HG02623 (cell line): ENCODE data around the gene TMEM270.
A peak's percentile ranks its signal among the peaks of the same experiment; 100 is the strongest.
"Not testable (repeated sequence)": the region's sequence is repeated elsewhere in the genome, so short reads cannot be mapped to it uniquely, and the experiment has no call there.

Experiments used
- ATAC-seq: cut with Tn5 transposase; IDR thresholded peaks from one replicate; pipeline ENCODE4 v1.9.1; 2021; ENCODE audit warnings: moderate library complexity; ENCODE audit not compliant: unreplicated experiment

TMEM270 gene, protein sequence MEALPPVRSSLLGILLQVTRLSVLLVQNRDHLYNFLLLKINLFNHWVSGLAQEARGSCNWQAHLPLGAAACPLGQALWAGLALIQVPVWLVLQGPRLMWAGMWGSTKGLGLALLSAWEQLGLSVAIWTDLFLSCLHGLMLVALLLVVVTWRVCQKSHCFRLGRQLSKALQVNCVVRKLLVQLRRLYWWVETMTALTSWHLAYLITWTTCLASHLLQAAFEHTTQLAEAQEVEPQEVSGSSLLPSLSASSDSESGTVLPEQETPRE

DNA sequence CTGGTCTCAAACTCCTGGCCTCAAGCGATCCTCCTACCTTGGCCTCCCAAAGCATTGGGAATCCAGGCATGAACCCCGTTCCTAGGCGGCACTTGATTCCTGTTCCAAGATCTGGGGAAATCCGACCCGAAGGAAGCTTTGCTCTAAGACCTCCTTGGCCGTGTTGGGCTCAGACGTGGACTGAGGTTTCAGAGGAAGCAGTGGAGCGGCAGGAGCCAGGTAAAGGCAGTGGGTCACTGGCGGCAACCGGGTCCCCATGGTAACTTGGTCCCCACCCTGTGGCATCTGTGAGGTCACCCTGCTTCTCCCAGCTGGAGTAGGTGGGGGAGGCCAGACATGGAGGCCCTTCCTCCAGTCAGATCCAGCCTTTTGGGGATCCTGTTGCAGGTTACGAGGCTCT, at the start of gene TMEM270:
TMEM270 (plus strand) TSS at position 301 of the 400 bp plus-strand sequence; CDS start at position 337, 36 bp downstream.
- no peak for ATAC-seq

DNA sequence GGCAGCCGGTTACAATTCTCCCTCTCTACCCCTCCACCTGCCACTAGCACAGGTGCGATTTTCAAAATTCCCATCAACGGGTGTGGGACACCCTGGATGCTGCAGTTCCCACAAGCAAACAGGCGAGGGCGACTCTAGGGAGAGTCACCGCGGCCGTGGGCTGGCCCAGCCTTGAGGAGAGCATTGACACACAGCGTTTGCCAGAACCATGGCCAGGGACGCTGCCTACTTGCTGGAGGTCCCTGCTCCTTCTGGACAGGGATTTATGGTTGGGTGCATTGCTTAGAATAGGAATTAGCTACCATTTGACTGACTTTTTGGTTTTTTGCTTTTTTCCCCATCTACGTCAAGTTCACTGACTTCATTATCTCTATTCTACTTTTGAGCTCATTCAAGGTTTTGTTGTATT, 49.2 kb upstream of the TMEM270 start:
- ATAC-seq = peak; percentile 48

DNA sequence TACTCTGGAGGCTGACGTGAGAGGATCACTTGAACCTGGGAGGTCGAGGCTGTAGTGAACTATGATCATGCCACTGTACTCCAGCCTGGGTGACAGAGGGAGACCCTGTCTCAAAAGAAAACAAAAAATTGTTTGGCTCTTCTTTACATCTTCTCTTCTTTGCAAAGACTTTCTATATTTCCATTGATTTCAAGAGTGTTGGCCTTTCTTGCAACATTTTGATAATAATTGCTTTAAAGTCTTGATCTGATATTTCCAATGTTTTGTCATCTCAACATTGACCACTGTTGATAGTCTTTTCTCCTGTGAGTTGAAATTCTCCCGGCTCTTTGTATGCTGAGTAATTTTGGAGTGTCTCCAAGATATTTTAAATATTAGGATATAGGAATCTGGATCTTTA, 48.0 kb upstream of the TMEM270 start:
- ATAC-seq = no peak

DNA sequence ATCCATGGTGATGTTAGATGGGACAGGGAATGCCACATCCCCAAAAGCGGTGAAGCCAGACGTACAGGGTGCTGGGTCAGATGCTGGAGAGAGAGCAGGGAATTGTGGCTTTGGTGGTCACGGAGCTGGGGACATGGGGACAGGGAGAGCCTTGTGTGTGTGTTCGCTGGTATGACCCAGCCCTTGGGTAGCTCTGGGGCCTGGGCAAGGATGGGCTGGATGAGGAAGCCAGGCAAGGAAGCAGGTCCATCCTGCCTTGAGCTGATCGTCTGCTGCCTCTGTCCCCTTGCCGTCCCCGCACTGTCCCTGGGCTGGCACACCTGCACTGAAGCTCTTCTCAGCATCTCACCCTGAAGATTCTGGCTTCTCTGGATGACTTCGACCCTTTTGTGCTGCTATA, 45.5 kb upstream of the TMEM270 start:
- no peak for ATAC-seq

- ATAC-seq = no peak
Observed at GRCh38 chr7:73817121-73817520, 43.8 kb upstream of the TMEM270 start.

- no peak for ATAC-seq
Observed at GRCh38 chr7:73820013-73820412, 40.9 kb upstream of the TMEM270 start.

GRCh38 chr7:73821597-73822285, 39.2 kb upstream of the TMEM270 start:
- ATAC-seq = not testable (repeated sequence)

GRCh38 chr7:73822319-73823173, 38.4 kb upstream of the TMEM270 start:
- no peak for ATAC-seq

DNA sequence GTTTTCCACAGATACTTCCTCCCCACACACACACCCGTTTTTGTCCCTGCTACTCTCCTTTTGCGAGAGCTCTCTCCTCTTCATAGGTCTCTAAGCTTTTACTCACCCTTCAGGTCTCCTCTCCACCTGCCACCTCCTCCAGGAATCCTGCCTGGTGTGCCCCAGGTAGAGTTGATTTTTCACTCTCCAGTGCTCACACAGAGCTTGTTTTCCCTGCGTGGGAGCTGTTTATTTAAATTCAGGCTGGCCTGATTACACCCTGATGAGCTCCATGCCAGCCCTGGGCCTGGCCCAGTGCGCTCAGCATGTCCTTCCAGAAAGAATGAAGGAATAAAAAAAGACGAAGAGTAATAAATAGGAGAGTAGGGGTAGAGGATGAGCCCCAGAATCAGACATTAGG, 37.7 kb upstream of the TMEM270 start:
- ATAC-seq = no peak

DNA sequence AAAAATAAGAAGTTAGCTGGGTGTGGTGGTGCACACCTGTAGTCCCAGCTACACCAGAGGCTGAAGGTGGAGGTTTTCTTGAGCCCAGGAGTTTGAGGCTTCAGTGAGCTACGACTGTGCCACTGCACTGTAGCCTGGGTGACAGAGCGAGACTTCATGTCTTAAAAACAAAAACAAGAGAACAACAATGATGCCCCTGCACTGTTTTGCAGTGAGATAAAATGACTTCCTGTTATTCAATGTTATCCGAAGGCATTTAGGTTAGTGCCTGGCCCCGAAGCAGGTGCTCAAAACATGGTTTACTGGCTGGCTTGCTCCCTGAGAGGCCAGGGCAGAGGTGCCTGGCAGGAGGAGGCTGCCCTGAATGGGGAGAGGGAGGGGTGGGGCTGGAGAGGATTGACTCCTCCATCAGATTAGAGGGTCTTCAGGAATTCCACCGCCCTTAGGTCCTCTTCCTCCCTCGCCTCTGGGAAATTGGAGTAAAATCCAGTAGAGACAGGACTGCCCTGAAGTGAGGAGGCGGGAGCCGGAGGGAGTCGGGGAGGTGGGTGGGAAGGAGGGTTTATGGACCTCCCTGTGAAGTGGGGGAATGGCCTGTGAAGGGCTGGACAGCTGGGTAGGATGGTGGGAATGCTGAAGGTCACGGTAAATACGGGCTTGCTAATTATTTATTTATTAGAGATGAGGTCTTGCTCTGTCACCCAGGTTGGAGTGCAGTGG, 36.9 kb upstream of the TMEM270 start:
- ATAC-seq = no peak

DNA sequence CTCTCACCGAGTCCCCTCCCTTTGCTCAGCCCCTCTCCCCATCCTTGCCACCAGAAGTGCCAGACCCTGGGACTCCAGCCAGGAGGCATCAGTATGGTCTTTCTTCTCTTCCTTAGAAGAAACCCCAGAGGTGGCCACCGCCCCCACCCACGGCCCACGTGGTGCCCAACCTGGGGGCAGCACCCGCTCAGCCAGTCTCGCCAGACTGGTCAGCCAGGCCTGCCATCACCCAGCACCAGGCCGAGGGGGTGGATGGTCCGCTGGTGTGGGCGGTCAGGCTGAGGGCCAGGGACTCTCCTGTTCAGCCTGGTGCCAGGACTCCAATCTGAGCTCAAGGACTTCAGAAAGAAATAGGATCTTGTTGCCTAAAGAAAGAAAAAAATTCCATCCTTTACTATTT, 36.0 kb upstream of the TMEM270 start:
- ATAC-seq = no peak

DNA sequence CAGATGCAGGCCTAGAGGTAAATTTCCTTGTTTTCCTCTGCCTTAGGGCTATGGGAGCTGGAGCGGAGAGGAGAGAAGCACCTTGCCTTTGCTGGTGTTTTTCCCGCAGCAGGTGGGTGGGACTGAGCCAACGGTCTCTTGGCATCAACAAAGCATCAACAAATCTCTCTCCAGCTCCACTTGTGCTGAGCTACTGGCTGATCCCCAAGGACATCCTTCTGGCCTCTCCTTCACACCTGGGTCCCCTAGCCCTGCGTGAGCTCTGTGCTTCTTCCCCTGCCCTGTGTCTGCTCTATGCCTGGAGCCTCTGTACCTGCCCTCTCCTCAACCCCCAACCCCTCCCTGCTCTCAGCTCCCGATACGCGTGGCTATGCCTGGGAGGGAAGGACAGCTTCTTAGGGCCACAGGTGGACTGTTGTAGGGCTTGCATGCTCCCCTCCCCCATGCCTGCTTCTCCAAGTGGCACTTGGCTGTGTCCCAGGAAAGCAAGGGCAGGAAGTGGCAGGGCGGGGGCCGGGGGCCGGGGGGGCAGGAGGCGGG, 33.3 kb upstream of the TMEM270 start:
- no peak for ATAC-seq

- ATAC-seq = no peak
Observed at GRCh38 chr7:73828107-73828803, 32.7 kb upstream of the TMEM270 start.

DNA sequence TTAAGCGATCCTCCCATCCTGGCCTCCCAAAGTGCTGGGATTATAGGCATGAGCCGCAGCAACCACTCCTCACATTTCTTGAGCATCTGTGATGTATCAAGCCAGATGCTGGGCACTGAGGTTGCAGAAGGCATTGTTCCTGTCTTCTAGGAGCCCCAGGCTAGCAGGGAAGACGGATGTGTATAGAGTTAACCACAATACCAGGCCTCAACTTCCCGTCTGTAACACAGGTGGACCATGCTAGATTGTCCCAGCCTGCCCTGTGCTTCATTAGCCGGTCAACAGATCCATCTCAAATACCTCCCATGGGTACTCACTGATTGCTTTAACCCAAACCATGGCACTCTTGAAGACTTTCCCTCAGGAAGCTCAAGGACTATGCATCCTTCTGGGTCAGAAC, 32.0 kb upstream of the TMEM270 start:
- ATAC-seq = no peak

DNA sequence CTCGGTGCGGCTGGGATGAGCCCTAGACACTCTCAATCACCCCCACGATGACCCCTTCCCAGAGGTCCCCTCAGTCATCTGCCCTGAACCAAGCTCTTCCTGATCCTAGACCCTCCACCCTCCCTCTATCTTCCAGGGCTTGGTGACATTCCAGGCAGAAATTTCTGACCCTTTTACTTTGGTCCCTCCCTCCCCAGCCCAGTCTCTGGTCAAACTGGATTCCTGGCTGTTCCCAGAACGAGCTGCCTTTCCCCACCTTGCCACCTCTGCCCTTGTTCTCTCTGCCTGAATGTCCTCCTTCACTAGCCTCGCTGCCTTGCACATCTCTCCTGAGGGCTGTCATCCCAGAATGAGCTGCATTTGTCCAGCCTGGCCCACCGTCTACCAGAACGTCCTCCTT, 31.5 kb upstream of the TMEM270 start:
- no peak for ATAC-seq

GRCh38 chr7:73829921-73830680, 30.9 kb upstream of the TMEM270 start:
- ATAC-seq = no peak

- ATAC-seq = no peak
Observed at GRCh38 chr7:73830681-73831583, 30.0 kb upstream of the TMEM270 start, which contains the start of gene CLDN4. TSS of gene CLDN4 (plus strand) at chr7:73830996. CDS start at chr7:73831202, 206 bp downstream.

DNA sequence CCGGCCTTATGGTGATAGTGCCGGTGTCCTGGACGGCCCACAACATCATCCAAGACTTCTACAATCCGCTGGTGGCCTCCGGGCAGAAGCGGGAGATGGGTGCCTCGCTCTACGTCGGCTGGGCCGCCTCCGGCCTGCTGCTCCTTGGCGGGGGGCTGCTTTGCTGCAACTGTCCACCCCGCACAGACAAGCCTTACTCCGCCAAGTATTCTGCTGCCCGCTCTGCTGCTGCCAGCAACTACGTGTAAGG, 29.4 kb upstream of the TMEM270 start:
- no peak for ATAC-seq
